IPS DF 6.9 (cell line): Measurements from ENCODE around the gene TMEM52B.
"Not testable (repeated sequence)": the region's sequence is repeated elsewhere in the genome, so short reads cannot be mapped to it uniquely, and the experiment has no call there.

Experiments
- DNase-seq: peaks from one replicate; pipeline ENCODE4 v3.0.0-alpha.2; 2013; ENCODE audit warnings: low read depth, low spot score
- H3K27ac ChIP-seq: one replicate; pipeline ENCODE4 v1.5.1; 2013; ENCODE audit warnings: low read length, control low read depth
- H3K27me3 ChIP-seq: 2 replicates; pipeline ENCODE4 v1.6.1; 2013; ENCODE audit warnings: mild to moderate bottlenecking, low read length; ENCODE audit not compliant: control insufficient read depth, insufficient read depth
- H3K36me3 ChIP-seq: 2 replicates; pipeline ENCODE4 v1.6.1; 2013; ENCODE audit warnings: low read length; ENCODE audit not compliant: control insufficient read depth, insufficient read depth
- H3K4me1 ChIP-seq: 2 replicates; pipeline ENCODE4 v1.6.1; 2013; ENCODE audit warnings: low read length; ENCODE audit not compliant: control insufficient read depth, insufficient read depth
- H3K4me3 ChIP-seq: 2 replicates; pipeline ENCODE4 v1.5.1; 2013; ENCODE audit warnings: mild to moderate bottlenecking, low read length
- H3K9me3 ChIP-seq: 2 replicates; pipeline ENCODE4 v1.6.1; 2013; ENCODE audit warnings: low read length, inconsistent platforms; ENCODE audit not compliant: control insufficient read depth, insufficient read depth
- WGBS: extraction: QIAGEN DNeasy Blood & Tissue Kit; methylation state at CpG from one replicate; pipeline ENCODE4 v1.1.7; 2013; ENCODE audit warnings: mixed read lengths, missing lambda C conversion rate; ENCODE audit not compliant: insufficient read length, insufficient coverage; 5-methylcytosine and 5-hydroxymethylcytosine counted together

The TMEM52B gene

DNA sequence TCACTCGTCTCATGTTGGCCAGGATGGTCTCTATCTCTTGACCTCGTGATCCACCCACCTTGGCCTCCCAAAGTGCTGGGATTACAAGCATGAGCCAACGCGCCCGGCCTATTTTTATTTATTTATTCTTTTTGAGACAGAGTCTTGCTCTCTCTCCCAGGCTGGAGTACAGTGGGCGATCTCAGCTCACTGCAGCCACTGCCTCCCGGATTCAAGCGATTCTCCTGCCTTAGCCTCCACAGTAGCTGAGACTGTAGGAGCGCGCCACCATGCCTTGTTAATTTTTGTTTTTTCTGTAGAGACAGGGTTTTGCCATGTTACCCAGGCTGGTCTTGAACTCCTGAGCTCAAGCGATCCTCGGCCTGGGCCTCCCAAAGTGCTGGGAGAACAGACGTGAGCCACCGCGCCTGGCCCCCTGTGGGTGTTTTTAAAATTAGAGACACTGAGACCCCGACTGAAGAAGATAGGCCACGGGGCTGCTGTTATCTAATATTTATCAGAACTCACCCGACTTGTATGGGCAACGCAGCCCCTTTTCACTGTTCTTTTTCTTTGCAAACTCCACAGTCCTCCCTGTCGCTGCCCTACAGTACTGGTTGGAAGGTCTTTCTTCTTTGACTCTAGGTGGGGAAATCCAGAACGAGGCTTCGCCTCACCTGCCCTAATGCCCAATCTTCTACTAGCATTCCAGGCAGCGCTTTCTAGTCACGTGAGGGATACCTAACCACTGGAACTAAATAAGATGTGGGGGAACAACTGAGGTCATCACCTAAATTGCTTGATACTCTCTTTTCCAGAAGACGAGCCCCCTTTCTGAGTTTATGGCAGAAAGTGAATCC, 32.5 kb downstream of the TMEM52B start:
- no peaks in the 10 kb centered on the region for H3K36me3 ChIP-seq
- no peaks in the 10 kb centered on the region for H3K27me3 ChIP-seq
- no peak overlapping the region for H3K4me3 ChIP-seq
- no peaks in the 10 kb centered on the region for H3K9me3 ChIP-seq
- H3K27ac ChIP-seq: no peak overlapping the region
- no CpG with 5 or more reads among the region's 25 CpGs for WGBS
- no peak for DNase-seq
- H3K4me1 ChIP-seq: peaks cover 3% of the 10 kb centered on the region; the same call in 1 of the 2 replicates

DNA sequence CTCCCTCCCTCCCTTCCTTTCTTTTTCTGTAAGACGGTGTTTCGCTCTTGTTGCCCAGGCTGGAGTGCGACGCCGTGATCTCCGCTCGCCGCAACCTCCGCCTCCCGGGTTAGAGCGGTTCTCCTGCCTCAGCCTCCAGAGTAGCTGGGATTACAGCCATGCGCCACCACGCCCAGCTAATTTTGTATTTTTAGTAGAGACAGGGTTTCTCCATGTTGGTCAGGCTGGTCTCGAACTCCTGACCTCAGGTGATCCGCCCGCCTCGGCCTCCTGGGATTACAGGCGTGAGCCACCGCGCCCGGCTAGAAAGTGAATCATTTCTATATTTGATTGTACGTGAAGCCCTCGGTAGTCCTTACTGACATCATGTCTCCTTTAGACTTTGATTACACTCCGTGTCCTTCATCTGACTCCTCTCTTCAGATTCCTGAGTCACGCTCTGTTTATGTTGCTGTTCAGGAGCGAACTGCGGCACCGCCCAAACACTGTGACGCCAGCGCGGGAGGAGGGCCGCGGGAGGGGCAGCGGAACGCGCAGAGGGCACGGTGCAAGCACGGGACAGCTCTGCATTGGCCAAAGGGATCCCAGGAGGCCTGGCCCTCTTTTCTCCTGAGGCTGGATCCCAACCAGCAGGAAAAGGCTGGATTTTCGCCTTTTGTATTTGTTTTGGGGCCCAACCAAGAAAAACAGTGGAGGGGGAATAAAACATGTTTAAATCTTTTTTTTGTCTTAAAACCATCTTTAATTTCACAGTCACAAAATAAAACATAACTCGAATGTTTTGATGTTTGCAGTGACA, 33.3 kb downstream of the TMEM52B start:
- Histone ChIP-seq H3K4me3 (peak overlapping the region; percentile 94; the same call in 1 of the 2 replicates), H3K27ac (no peak overlapping the region), H3K9me3 (no peaks in the 10 kb centered on the region), H3K27me3 (no peaks in the 10 kb centered on the region), H3K4me1 (peaks cover 3% of the 10 kb centered on the region; the same call in 1 of the 2 replicates), H3K36me3 (no peaks in the 10 kb centered on the region)
- no CpG with 5 or more reads among the region's 40 CpGs for WGBS
- DNase-seq: no peak

DNA sequence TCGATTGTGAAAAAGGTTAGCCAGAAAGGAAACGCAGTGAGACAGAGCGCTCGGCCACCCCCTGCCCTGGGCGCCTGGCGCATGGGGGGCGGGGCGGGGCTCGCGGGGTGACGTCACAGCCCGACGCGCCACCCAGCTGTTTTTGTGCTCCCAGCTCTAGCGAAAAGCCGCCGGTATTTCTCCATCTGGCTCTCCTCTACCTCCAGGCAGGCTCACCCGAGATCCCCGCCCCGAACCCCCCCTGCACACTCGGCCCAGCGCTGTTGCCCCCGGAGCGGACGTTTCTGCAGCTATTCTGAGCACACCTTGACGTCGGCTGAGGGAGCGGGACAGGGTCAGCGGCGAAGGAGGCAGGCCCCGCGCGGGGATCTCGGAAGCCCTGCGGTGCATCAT, 33.9 kb downstream of the TMEM52B start, which contains the start of gene GABARAPL1:
TSS of gene GABARAPL1 (plus strand) at position 139 of the 393 bp plus-strand sequence. CDS start at position 392, 253 bp downstream.
- WGBS: no CpG with 5 or more reads among the region's 35 CpGs
- H3K4me3 ChIP-seq: peak within 1 kb of the TSS; percentile 94
- peaks cover 3% of the 10 kb centered on the region; the same call in 1 of the 2 replicates for H3K4me1 ChIP-seq
- no peaks in the 10 kb centered on the region for H3K27me3 ChIP-seq
- no peaks in the 10 kb centered on the region for H3K9me3 ChIP-seq
- H3K36me3 ChIP-seq: no peaks in the 10 kb centered on the region
- no peak within 1 kb of the TSS for H3K27ac ChIP-seq
- no peak for DNase-seq

DNA sequence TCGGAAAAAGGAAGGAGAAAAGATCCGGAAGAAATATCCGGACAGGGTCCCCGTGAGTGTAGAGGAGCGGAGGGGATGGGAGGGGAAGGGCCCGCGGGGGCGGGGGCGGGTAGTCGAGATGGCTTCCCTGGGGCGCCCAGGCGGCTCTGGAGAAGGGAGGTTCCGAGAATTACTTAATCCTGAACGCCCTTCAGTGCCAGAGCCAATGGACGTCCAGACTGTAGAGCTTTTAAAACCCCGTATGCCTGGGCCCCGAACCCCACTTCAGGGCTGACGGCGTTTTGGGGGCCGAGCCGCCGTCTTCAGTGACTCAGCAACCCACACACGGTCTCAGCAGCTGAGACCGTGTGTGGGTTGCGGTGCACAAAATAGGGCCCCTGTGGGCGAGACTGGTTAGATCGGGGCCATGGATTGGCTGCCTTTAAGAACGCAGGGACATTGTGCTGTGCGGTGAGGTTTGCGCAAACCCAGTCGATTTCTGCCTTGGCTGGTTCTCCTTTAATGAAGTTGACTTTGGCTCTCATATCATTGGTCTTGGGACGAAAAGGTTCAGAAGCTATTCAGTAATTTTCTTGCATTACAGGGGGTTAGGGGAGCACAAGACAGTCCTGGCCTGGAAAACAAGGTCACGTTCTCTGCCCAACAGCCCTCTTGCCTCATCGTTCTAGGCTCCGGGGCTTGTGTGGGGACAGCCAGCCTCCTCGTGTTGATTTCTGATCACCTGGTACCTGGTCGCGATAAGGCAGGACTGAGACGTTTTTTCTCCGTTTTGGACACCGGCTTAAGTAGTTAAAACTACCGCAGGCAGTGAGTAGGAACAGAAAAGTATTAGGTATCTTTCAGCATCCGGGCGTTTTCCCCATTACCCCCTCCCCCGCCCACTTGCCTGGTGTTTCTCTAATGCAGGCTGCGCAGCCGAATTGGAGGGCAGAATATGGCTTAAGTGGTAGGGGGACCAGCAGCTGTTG, 34.6 kb downstream of the TMEM52B start:
- no peaks in the 10 kb centered on the region for H3K27me3 ChIP-seq
- H3K27ac ChIP-seq: no peak overlapping the region

DNA sequence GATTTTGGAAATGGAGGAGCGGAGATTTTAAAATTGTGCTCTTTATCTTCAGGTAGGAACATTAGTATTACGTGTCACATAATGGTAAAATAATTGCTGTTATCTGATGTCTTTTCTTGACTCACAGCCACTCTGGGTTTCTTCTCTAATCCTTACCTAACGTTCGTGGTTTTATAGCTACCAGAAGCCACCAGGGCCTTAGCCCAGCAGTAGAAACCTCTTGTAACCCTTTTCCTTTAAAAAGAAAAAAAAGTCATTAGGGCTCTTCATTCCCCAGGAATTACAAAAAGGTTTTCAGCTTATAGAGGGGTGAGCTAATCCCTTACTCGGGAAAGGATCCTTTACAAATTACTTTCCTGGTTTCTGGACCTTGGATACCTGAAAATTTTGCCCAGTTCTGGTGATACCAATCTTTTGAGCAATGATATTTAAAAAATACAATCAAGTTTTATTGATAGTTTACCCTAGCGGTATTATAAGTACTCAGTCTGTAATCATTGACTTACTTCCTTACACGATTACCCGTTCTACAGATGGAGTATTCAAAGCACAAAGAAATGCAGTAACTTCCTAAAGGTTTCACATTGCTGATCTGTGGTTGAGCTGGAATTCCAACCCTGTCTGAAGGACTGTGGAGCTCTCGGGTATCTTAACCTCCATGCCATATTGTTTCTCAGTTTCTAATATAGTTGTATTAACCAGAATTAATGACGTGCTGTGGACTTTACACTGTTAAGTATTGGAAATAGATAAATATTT, 35.5 kb downstream of the TMEM52B start:
- H3K27ac ChIP-seq: no peak overlapping the region
- DNase-seq: no peak
- no peaks in the 10 kb centered on the region for H3K9me3 ChIP-seq
- WGBS: no CpG with 5 or more reads among the region's 10 CpGs
- H3K4me3 ChIP-seq: peak overlapping the region; percentile 94; the same call in 1 of the 2 replicates
- no peaks in the 10 kb centered on the region for H3K27me3 ChIP-seq
- H3K4me1 ChIP-seq: peaks cover 3% of the 10 kb centered on the region; the same call in 1 of the 2 replicates
- H3K36me3 ChIP-seq: no peaks in the 10 kb centered on the region; the same call in 1 of the 2 replicates

More for the DNA sequence above, 34.6 kb downstream of the TMEM52B start:
- no peaks in the 10 kb centered on the region for H3K36me3 ChIP-seq
- H3K9me3 ChIP-seq: no peaks in the 10 kb centered on the region
- no peak for DNase-seq
- peaks cover 3% of the 10 kb centered on the region; the same call in 1 of the 2 replicates for H3K4me1 ChIP-seq
- no CpG with 5 or more reads among the region's 47 CpGs for WGBS
- peak overlapping the region; percentile 94 for H3K4me3 ChIP-seq

DNA sequence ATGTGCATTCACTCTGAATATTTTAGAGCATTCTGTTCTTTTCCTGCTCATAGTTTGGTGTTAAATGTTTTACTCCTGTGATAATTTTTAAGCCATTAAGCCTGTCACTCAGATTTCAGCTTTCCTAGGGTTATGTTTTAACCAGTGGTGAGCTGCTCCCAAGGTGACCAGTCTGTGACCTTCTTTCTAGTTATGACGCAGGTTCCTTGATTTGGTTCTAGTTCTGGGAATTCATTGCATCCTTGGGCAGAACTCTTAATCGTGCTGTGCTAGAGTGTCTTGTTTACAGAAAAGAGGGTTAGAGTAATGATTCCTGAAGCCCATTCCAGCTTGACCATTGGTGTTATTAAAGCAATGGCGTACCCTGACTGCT, 36.0 kb downstream of the TMEM52B start:
- peaks cover 3% of the 10 kb centered on the region; the same call in 1 of the 2 replicates for H3K4me1 ChIP-seq
- no peaks in the 10 kb centered on the region for H3K27me3 ChIP-seq
- no peak for DNase-seq
- H3K9me3 ChIP-seq: no peaks in the 10 kb centered on the region
- H3K27ac ChIP-seq: no peak overlapping the region
- H3K36me3 ChIP-seq: peaks cover 1% of the 10 kb centered on the region; the same call in 1 of the 2 replicates
- H3K4me3 ChIP-seq: no peak overlapping the region
- no CpG with 5 or more reads among the region's 3 CpGs for WGBS

DNA sequence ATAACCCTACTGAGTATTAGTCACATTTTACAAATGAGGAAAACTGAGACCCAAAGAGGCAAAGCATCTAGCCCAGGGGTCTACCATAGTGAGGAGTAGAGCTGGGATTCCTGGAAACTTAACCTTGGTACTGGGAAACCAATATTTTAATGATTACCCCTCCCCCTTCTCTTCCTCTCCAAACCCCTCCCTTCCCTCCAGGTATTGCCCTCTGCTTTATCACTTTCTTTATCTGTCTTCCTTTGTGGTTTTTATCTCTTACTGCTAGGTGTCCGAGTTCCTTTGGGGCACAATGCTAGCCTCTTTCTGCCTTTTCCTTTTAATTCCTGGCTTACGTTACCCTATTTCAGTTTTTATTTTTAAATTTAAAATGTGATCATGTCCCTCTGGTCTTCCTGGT, 36.6 kb downstream of the TMEM52B start:
- Histone ChIP-seq H3K27me3 (no peaks in the 10 kb centered on the region), H3K4me3 (no peak overlapping the region), H3K4me1 (peaks cover 3% of the 10 kb centered on the region; the same call in 1 of the 2 replicates), H3K36me3 (peaks cover 6% of the 10 kb centered on the region; the same call in 1 of the 2 replicates), H3K9me3 (no peaks in the 10 kb centered on the region), H3K27ac (no peak overlapping the region)
- WGBS: no CpG with 5 or more reads among the region's 2 CpGs
- no peak for DNase-seq

DNA sequence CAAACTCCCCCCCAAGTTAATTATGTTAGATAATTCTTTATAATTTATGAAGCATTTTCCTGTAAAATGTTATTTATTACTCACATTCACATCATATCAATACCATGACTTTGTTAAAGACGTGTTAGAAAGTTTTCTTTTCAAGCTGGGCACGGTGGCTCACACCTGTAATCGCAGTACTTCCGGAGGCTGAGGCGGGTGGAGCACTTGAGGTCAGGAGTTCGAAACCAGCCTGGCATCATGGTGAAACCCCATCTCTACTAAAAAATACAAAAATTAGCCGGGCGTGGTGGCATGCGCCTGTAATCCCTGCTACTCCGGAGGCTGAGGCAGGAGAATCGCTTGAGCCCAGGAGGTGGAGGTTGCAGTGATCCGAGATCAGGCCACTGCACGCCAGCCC, 37.1 kb downstream of the TMEM52B start:
- H3K27ac ChIP-seq, H3K9me3 ChIP-seq, H3K27me3 ChIP-seq, H3K4me1 ChIP-seq, H3K36me3 ChIP-seq, H3K4me3 ChIP-seq, DNase-seq: not testable (repeated sequence)
- no CpG with 5 or more reads among the region's 13 CpGs for WGBS

DNA sequence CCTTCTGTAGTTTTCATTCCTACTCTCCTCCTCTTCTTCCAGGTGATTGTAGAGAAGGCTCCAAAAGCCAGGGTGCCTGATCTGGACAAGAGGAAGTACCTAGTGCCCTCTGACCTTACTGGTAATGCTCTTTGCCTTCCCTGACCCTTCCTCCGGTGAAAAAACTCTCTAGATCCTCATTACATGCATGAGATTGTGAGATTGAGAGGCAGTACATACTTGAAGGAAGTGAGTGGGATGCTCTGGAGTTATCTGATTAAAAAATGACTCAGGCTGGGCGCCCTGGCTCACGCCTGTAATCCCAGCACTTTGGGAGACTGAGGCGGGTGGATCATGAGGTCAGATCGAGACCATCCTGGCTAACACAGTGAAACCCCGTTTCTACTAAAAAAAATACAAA, 39.2 kb downstream of the TMEM52B start:
- Histone ChIP-seq H3K36me3 (peaks cover 19% of the 10 kb centered on the region; the same call in 1 of the 2 replicates), H3K27me3 (no peaks in the 10 kb centered on the region), H3K4me1 (peaks cover 3% of the 10 kb centered on the region; the same call in 1 of the 2 replicates), H3K4me3 (no peak overlapping the region), H3K27ac (no peak overlapping the region), H3K9me3 (no peaks in the 10 kb centered on the region)
- no peak for DNase-seq
- no CpG with 5 or more reads among the region's 6 CpGs for WGBS
